SU-DHL-6 (cell line): ENCODE results near the gene ALDH1L2.

Source experiments
- H2AFZ ChIP-seq: fragments of 200-600 bp; sonication (generic); 2 replicates; pipeline ENCODE4 v1.6.1; 2014; ENCODE audit warnings: low read depth, mild to moderate bottlenecking, moderate library complexity, mixed read lengths, antibody characterized with exemption, low read length; ENCODE audit not compliant: severe bottlenecking
- H3F3A ChIP-seq: fragments of 200-600 bp; shearing (Covaris generic); 2 replicates; pipeline ENCODE4 v1.6.0; 2016; ENCODE audit warnings: antibody characterized with exemption, mild to moderate bottlenecking; ENCODE audit not compliant: insufficient read depth
- H3K27ac ChIP-seq: fragments of 200-600 bp; sonication (generic); 2 replicates; pipeline ENCODE4 v1.5.1; 2016; ENCODE audit warnings: low read depth, mild to moderate bottlenecking, low read length, moderate library complexity, mixed read lengths
- H3K27me3 ChIP-seq: fragments of 200-600 bp; sonication (generic), shearing (Covaris generic); 2 replicates; pipeline ENCODE4 v1.6.0; 2014; ENCODE audit warnings: mild to moderate bottlenecking, low read length
- H3K36me3 ChIP-seq: fragments of 200-600 bp; sonication (generic); 2 replicates; pipeline ENCODE4 v1.6.1; 2014; ENCODE audit warnings: mild to moderate bottlenecking, low read length, mixed read lengths
- H3K4me2 ChIP-seq: fragments of 300-600, 200-600 bp; shearing (Covaris generic), sonication (generic); 2 replicates; pipeline ENCODE4 v1.6.0; 2014; ENCODE audit warnings: low read length, low read depth, mild to moderate bottlenecking; ENCODE audit not compliant: poor library complexity, severe bottlenecking
- H3K4me3 ChIP-seq: fragments of 200-600 bp; sonication (generic); 2 replicates; pipeline ENCODE4 v1.5.1; 2014; ENCODE audit warnings: antibody characterized with exemption, low read length, mild to moderate bottlenecking, mixed read lengths; ENCODE audit not compliant: insufficient read depth, poor library complexity, severe bottlenecking
- H3K79me2 ChIP-seq: fragments of 200-600 bp; sonication (generic); 2 replicates; pipeline ENCODE4 v1.6.1; 2014; ENCODE audit warnings: mild to moderate bottlenecking, low read length, moderate library complexity; ENCODE audit not compliant: insufficient read depth
- H3K9ac ChIP-seq: fragments of 200-600 bp; sonication (generic); 2 replicates; pipeline ENCODE4 v1.7.0; 2014; ENCODE audit warnings: mild to moderate bottlenecking, low read length
- H3K9me2 ChIP-seq: fragments of 200-600 bp; sonication (generic); replicated peaks from 2 replicates; pipeline ENCODE4 v1.6.1; 2014; ENCODE audit warnings: low read length; ENCODE audit not compliant: insufficient read depth
- H3K9me3 ChIP-seq: fragments of 200-600 bp; sonication (generic); 2 replicates; pipeline ENCODE4 v1.6.1; 2014; ENCODE audit warnings: low read length, mixed read lengths; ENCODE audit not compliant: insufficient read depth
- H4K20me1 ChIP-seq: fragments of 200-600 bp; sonication (generic); 2 replicates; pipeline ENCODE4 v1.6.1; 2014; ENCODE audit warnings: low read depth, mild to moderate bottlenecking, antibody characterized with exemption, low read length, moderate library complexity, mixed read lengths
- CTCF ChIP-seq: fragments of 200-600 bp; sonication (generic); IDR thresholded peaks from one replicate; pipeline ENCODE4 v1.5.1; 2017; ENCODE audit warnings: antibody characterized with exemption, mild to moderate bottlenecking, low read length, moderate library complexity; ENCODE audit not compliant: insufficient read depth, poor library complexity, severe bottlenecking
- EZH2phosphoT487 ChIP-seq: fragments of 200-600 bp; sonication (generic), shearing (Covaris generic); conservative IDR thresholded peaks from 2 replicates; pipeline ENCODE4 v1.6.1; 2018; ENCODE audit warnings: mild to moderate bottlenecking, antibody characterized with exemption, low read length, moderate library complexity, mixed read lengths

ALDH1L2 gene

GRCh38 chr12:104997541-104997940, 86.7 kb downstream of the ALDH1L2 start:
- TF ChIP-seq EZH2phosphoT487 = no peak
- no peak for TF ChIP-seq CTCF
- H3K27ac ChIP-seq = no peak overlapping the region
- H2AFZ ChIP-seq = no peak overlapping the region
- no peaks in the 10 kb centered on the region for H3K27me3 ChIP-seq
- no peaks in the 10 kb centered on the region for H3K9me3 ChIP-seq
- no peaks in the 10 kb centered on the region for H3K79me2 ChIP-seq
- H3K4me3 ChIP-seq = no peak overlapping the region
- no peak overlapping the region for H3K9ac ChIP-seq
- no peaks in the 10 kb centered on the region for H4K20me1 ChIP-seq
- H3K4me2 ChIP-seq = no peak overlapping the region
- peaks cover 39% of the 10 kb centered on the region for H3K36me3 ChIP-seq
- H3F3A ChIP-seq = no peaks in the 10 kb centered on the region
- no peaks in the 10 kb centered on the region for H3K9me2 ChIP-seq

- Histone ChIP-seq H3K27ac (no peak overlapping the region), H4K20me1 (no peaks in the 10 kb centered on the region), H2AFZ (no peak overlapping the region), H3K36me3 (peaks cover 20% of the 10 kb centered on the region; the same call in 1 of the 2 replicates), H3K27me3 (no peaks in the 10 kb centered on the region), H3K9ac (no peak overlapping the region), H3K79me2 (peaks cover 14% of the 10 kb centered on the region; the same call in 1 of the 2 replicates), H3K9me3 (no peaks in the 10 kb centered on the region), H3K4me3 (no peak overlapping the region), H3K4me2 (no peak overlapping the region), H3F3A (no peaks in the 10 kb centered on the region), H3K9me2 (no peaks in the 10 kb centered on the region)
- TF ChIP-seq EZH2phosphoT487 (no peak), CTCF (no peak)
Observed at GRCh38 chr12:104994336-104994735, 89.9 kb downstream of the ALDH1L2 start.

GRCh38 chr12:104991565-104992128, 92.6 kb downstream of the ALDH1L2 start:
- H3K9ac ChIP-seq = no peak overlapping the region
- H3K36me3 ChIP-seq = peaks cover 23% of the 10 kb centered on the region; the same call in 1 of the 2 replicates
- H3F3A ChIP-seq = no peaks in the 10 kb centered on the region
- no peaks in the 10 kb centered on the region for H3K9me2 ChIP-seq
- H3K4me2 ChIP-seq = no peak overlapping the region
- H2AFZ ChIP-seq = no peak overlapping the region
- no peaks in the 10 kb centered on the region for H4K20me1 ChIP-seq
- TF ChIP-seq CTCF = no peak
- TF ChIP-seq EZH2phosphoT487 = no peak
- H3K79me2 ChIP-seq = peaks cover 36% of the 10 kb centered on the region
- H3K27ac ChIP-seq = no peak overlapping the region
- H3K9me3 ChIP-seq = no peaks in the 10 kb centered on the region
- no peaks in the 10 kb centered on the region for H3K27me3 ChIP-seq
- no peak overlapping the region for H3K4me3 ChIP-seq
